Measurements from ENCODE around the gene NR2F2.

Gene NR2F2

GRCh38 chr15:96349034-96349856, 18.7 kb downstream of the NR2F2 start:
- TF ChIP-seq CTCF (conservative IDR thresholded peaks at IDR 0.05; ENCODE audit: low read length) = no peak
- no peak overlapping the region for H3K4me3 ChIP-seq (ENCODE audit: low read length)
- DNase-seq (ENCODE audit: low read depth) = no peak

GRCh38 chr15:96349857-96350720, 19.6 kb downstream of the NR2F2 start:
- no peak for TF ChIP-seq CTCF (conservative IDR thresholded peaks at IDR 0.05; ENCODE audit: low read length)
- H3K4me3 ChIP-seq (ENCODE audit: low read length) = no peak overlapping the region
- no peak for DNase-seq (ENCODE audit: low read depth)

- no peak for TF ChIP-seq CTCF (conservative IDR thresholded peaks at IDR 0.05; ENCODE audit: low read length)
- no peak for DNase-seq (ENCODE audit: low read depth)
- no peak overlapping the region for H3K4me3 ChIP-seq (ENCODE audit: low read length)
Observed at GRCh38 chr15:96350934-96351724, 20.6 kb downstream of the NR2F2 start.

GRCh38 chr15:96351761-96352603, 21.5 kb downstream of the NR2F2 start:
- H3K4me3 ChIP-seq (ENCODE audit: low read length) = no peak overlapping the region
- no peak for TF ChIP-seq CTCF (conservative IDR thresholded peaks at IDR 0.05; ENCODE audit: low read length)
- no peak for DNase-seq (ENCODE audit: low read depth)

- TF ChIP-seq CTCF (conservative IDR thresholded peaks at IDR 0.05; ENCODE audit: low read length) = no peak
- no peak for DNase-seq (ENCODE audit: low read depth)
- no peak overlapping the region for H3K4me3 ChIP-seq (ENCODE audit: low read length)
Observed at GRCh38 chr15:96352604-96353405, 22.3 kb downstream of the NR2F2 start.
